WI38 (cell line): ENCODE measurements around the gene NEURL1B.

Source experiments
- H3K4me3 ChIP-seq: 2 replicates; pipeline ENCODE4 v1.5.1; 2011; ENCODE audit warnings: low read depth, mild to moderate bottlenecking, control low read depth, low read length
- CTCF ChIP-seq: IDR thresholded peaks from 2 replicates; pipeline ENCODE4 v1.5.1; 2012; ENCODE audit warnings: low read depth, mild to moderate bottlenecking, control low read depth, low read length

The NEURL1B gene

GRCh38 chr5:172683645-172684471 lies 42.8 kb downstream of the NEURL1B start:
- H3K4me3 ChIP-seq = no peak overlapping the region
- no peak for TF ChIP-seq CTCF

GRCh38 chr5:172685091-172685490 lies 44.0 kb downstream of the NEURL1B start:
- TF ChIP-seq CTCF = no peak

GRCh38 chr5:172686111-172686510 lies 45.0 kb downstream of the NEURL1B start:
- no peak overlapping the region for H3K4me3 ChIP-seq
- no peak for TF ChIP-seq CTCF

More at GRCh38 chr5:172685091-172685490, 44.0 kb downstream of the NEURL1B start:
- H3K4me3 ChIP-seq = no peak overlapping the region

- H3K4me3 ChIP-seq = no peak overlapping the region
- TF ChIP-seq CTCF = no peak
Observed at GRCh38 chr5:172686539-172687390, 45.7 kb downstream of the NEURL1B start.

GRCh38 chr5:172687940-172688339 lies 46.9 kb downstream of the NEURL1B start:
- no peak overlapping the region for H3K4me3 ChIP-seq
- no peak for TF ChIP-seq CTCF

GRCh38 chr5:172688349-172689217 lies 47.5 kb downstream of the NEURL1B start:
- no peak overlapping the region for H3K4me3 ChIP-seq
- TF ChIP-seq CTCF = no peak
